ENCODE results near the gene HDAC10.
A peak's percentile ranks its signal among the peaks of the same experiment; 100 is the strongest.

The HDAC10 gene

DNA sequence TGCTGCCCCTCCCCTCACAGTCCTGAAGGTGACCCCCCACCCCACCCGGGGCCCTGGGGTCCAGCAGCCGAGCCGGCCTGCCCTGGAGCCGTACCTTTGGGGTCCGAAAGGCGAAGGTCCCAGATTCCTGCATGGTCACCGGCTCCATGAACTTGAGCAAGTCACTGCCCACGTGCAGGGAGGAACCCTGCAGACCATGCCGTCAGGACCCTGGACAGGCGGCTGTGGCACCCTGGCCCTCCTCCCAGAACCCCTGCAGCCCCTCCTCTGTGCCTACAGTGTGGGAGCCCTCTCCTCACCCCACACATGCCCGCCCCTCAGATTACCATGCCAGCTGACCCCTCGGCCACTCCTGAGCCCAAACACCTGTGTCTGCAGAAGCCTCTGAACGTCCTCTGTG, 33.4 kb upstream of the HDAC10 start:
- no peak for DNase-seq (ENCODE audit: low read depth)
- H3K4me3 ChIP-seq (ENCODE audit: low read length) = no peak overlapping the region
- TF ChIP-seq, protein P1, sequence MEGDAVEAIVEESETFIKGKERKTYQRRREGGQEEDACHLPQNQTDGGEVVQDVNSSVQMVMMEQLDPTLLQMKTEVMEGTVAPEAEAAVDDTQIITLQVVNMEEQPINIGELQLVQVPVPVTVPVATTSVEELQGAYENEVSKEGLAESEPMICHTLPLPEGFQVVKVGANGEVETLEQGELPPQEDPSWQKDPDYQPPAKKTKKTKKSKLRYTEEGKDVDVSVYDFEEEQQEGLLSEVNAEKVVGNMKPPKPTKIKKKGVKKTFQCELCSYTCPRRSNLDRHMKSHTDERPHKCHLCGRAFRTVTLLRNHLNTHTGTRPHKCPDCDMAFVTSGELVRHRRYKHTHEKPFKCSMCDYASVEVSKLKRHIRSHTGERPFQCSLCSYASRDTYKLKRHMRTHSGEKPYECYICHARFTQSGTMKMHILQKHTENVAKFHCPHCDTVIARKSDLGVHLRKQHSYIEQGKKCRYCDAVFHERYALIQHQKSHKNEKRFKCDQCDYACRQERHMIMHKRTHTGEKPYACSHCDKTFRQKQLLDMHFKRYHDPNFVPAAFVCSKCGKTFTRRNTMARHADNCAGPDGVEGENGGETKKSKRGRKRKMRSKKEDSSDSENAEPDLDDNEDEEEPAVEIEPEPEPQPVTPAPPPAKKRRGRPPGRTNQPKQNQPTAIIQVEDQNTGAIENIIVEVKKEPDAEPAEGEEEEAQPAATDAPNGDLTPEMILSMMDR (IDR thresholded peaks at IDR 0.05; ENCODE audit: insufficient read depth, low read depth, low read length, missing control alignments) = no peak

DNA sequence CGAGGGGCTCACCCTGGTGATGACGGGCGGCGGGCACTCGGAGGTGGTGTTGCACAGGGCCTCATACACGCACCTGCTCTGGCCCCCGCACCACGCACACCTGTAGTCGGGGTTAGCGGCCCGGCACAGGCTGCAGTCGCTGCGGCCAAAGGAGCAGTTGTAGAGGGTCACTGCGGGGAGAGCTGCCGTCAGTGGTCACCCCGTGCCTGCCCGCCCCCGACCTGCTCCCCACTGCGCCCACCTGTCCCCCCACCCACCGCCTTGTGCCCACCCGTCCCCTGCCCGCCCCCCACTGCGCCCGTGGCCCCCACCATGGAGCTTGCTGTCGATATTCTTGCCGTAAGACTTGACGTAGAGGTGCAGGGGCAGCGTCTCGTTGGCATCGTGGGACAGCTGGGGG, 32.8 kb upstream of the HDAC10 start:
- TF ChIP-seq, protein P1 (IDR thresholded peaks at IDR 0.05; ENCODE audit: insufficient read depth, low read depth, low read length, missing control alignments) = no peak
- DNase-seq (ENCODE audit: low read depth) = no peak
- H3K4me3 ChIP-seq (ENCODE audit: low read length) = no peak overlapping the region

DNA sequence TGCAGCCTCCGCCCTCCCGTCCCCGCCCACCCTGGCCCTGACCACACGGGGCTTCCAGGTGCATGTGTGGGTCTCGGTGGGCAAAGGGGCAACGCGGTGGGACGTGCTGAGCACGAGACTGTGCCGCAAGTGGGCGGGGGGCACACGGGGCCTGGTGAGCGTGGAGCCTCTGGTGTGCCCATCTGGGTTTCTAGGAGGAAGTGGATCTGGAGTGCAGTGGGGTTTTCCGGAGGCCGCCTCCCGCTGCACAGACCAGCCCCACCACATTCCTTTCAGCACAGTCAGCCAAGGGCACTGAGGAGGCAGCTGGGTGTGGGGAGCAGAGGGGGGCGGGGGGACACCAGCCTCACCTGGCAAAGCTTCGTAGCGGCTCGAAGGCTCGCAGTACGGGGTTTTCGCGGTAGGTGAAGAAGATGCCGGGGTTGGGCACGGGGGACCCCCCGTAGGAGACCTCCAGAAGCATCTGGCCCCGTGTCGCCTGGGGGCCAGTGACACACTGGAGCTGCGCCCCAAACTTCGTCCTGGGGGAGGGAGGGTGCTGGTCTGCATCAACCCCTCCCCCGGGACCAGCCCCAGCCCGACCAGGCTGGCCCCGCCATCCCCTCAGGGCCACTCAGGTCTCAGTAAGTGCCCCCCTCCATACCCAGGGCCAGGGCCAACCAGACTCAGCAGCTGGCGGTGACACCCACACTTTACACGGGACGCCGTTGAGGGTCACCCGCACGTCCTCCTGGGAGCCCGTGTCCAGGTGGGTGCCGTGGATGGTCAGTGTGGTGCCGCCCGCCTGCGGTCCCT, 31.5 kb upstream of the HDAC10 start:
- TF ChIP-seq, protein P1 (IDR thresholded peaks at IDR 0.05; ENCODE audit: insufficient read depth, low read depth, low read length, missing control alignments) = no peak
- peak; percentile 98 for DNase-seq (ENCODE audit: low read depth)
- H3K4me3 ChIP-seq (ENCODE audit: low read length) = no peak overlapping the region

DNA sequence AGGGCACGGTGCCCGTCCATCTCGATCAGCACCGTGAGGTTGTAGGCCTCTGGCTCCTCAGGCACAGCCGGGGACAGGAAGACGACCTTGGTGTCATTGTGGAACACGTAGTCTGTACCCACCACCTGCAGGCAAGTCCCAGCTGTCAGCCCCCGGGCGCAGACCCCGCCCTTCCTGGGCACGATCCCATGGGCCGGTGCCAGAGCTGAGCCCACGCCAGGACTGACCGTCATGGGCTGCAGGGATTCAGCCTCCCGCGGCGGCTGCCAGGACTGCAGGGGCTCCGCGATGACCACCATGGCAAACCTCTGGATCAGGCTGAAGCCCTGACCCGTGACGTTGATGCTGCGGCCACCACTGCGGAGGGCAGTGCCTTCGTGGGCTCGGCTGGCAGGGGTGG, 30.9 kb upstream of the HDAC10 start:
- no peak overlapping the region for H3K4me3 ChIP-seq (ENCODE audit: low read length)
- TF ChIP-seq, protein P1 (IDR thresholded peaks at IDR 0.05; ENCODE audit: insufficient read depth, low read depth, low read length, missing control alignments) = no peak
- DNase-seq (ENCODE audit: low read depth) = no peak

DNA sequence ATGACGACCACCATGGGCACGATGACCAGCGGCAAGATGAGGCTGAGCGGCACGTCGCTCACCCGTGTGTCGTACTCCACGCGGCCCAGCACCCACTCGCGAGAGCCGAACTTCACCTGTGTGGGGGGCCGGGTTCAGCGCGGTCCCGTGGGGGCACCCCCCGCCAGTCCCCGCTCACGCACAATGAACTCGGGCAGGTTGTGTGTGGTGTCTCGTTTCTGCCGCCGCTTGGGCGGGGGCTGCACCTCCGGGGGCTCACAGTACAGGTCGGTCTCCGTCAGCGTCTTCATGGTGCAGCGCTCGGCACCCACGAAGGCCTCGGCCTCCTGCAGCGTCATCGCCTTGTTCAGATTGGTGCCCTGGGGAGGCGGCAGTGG, 30.3 kb upstream of the HDAC10 start:
- H3K4me3 ChIP-seq (ENCODE audit: low read length) = no peak overlapping the region
- TF ChIP-seq, protein P1 (IDR thresholded peaks at IDR 0.05; ENCODE audit: insufficient read depth, low read depth, low read length, missing control alignments) = no peak
- no peak for DNase-seq (ENCODE audit: low read depth)

DNA sequence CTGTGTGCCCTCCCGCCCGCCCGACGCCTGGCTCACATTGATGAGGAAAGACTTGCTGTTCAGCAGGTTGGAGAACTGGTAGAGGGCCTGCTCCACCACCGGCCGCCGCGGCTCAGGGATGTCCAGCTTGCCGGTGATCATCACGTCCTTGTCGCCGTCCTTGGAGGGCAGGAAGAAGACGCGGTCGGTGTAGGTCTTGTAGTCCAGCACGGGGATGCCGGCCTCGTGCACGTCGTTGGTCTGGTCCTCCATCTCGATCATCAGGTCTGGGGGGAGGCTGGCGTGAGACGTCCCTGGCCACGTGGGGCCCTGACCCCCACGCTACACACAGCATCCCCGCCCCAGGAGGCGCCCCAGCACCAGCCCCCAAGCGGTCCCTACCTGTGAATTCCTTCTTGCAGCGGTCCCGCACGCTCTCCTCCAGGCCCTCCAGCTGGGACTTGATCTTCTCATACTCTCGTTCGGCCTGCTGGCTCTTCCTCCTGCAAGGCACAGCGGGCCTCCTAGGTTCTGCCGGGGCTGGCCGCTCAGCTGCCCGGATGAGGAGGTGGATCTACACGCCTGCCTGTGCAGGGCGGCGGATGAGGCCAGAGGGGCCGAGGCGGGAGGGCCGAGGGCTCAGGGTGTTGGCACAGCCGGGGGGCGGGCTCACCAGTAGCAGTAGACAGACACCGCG, 29.8 kb upstream of the HDAC10 start:
- DNase-seq (ENCODE audit: low read depth) = no peak
- no peak overlapping the region for H3K4me3 ChIP-seq (ENCODE audit: low read length)
- TF ChIP-seq, protein P1 (IDR thresholded peaks at IDR 0.05; ENCODE audit: insufficient read depth, low read depth, low read length, missing control alignments) = no peak
